Muscle of back (tissue), 10 donors: ENCODE data around the gene DGAT2L6. TPM values are rescaled to one million over a fixed set of nuclear protein-coding genes. Genes with fewer than 3 reads are reported as not detected.

Source experiments
- polyA plus RNA-seq, 10 donors: library from polyadenylated mRNA; unstranded; fragments of 120-200 nt; gene quantifications; one replicate each; pipeline ENCODE4 v1.2.1, GENCODE V29; 2013; ENCODE audit not compliant: insufficient read length in 10 of 10

The DGAT2L6 gene
- polyA plus RNA-seq, 10 donors, result not detected

Other genes starting within 250 kb of the DGAT2L6 start
- gene AWAT2, start 127.5 kb upstream of the DGAT2L6 start, polyA plus RNA-seq, result under 1 TPM in 1 of 10 donors, not detected in 9; 0.07 TPM
- not detected for gene OTUD6A, start 115.0 kb upstream of the DGAT2L6 start, polyA plus RNA-seq
- gene IGBP1, start 44.0 kb upstream of the DGAT2L6 start, polyA plus RNA-seq, result 100 to 1,000 TPM in 9 of 10 donors, 10 to 100 TPM in 1; 94.2 to 141 (median 113) TPM
- not detected for gene AWAT1, start 57.2 kb downstream of the DGAT2L6 start, polyA plus RNA-seq
- under 1 TPM in 7 of 10 donors, not detected in 3; 0.13 to 0.33 (median 0.21) TPM for gene P2RY4, start 82.7 kb downstream of the DGAT2L6 start, polyA plus RNA-seq
- gene ARR3, start 90.9 kb downstream of the DGAT2L6 start, polyA plus RNA-seq, result under 1 TPM in 8 of 10 donors, not detected in 2; 0.09 to 0.62 (median 0.40) TPM
- gene RAB41, start 104.7 kb downstream of the DGAT2L6 start, polyA plus RNA-seq, result under 1 TPM; 0.30 to 0.83 (median 0.42) TPM
- 10 to 100 TPM; 33.1 to 44.3 (median 39.6) TPM for gene PDZD11, start 112.4 kb downstream of the DGAT2L6 start, polyA plus RNA-seq
- gene KIF4A, start 112.6 kb downstream of the DGAT2L6 start, polyA plus RNA-seq, result 10 to 100 TPM in 1 of 10 donors, 1 to 10 TPM in 9; 5.2 to 13.3 (median 7.9) TPM
- under 1 TPM; 0.39 to 0.88 (median 0.47) TPM for gene GDPD2, start 245.8 kb downstream of the DGAT2L6 start, polyA plus RNA-seq